Parathyroid adenoma (tissue), 2 donors: Measurements from ENCODE around the gene PTPRN.

Experiments
- H2AFZ ChIP-seq: fragments of 300-600 bp; sonication (generic); one replicate; pipeline ENCODE4 v1.7.0; 2017; ENCODE audit warnings: antibody characterized with exemption, mild to moderate bottlenecking
- H3K27ac ChIP-seq: fragments of 300-600 bp; sonication (generic); one replicate; pipeline ENCODE4 v1.7.0; 2017
- H3K27me3 ChIP-seq: fragments of 300-600 bp; sonication (generic); one replicate; pipeline ENCODE4 v1.7.0; 2017; ENCODE audit warnings: low read length; ENCODE audit not compliant: control insufficient read depth, insufficient read depth
- H3K36me3 ChIP-seq: fragments of 300-600 bp; sonication (generic); one replicate; pipeline ENCODE4 v1.7.0; 2017; ENCODE audit warnings: low read length; ENCODE audit not compliant: control insufficient read depth, insufficient read depth
- H3K4me1 ChIP-seq: fragments of 300-600 bp; sonication (generic); one replicate; pipeline ENCODE4 v1.7.0; 2017; ENCODE audit warnings: control low read depth
- H3K4me2 ChIP-seq: fragments of 300-600 bp; sonication (generic); one replicate; pipeline ENCODE4 v1.7.0; 2017; ENCODE audit warnings: low read length
- H3K4me3 ChIP-seq: fragments of 300-600 bp; sonication (generic); one replicate; pipeline ENCODE4 v1.7.0; 2017; ENCODE audit warnings: low read depth, low read length
- H3K79me2 ChIP-seq: fragments of 300-600 bp; sonication (generic); one replicate; pipeline ENCODE4 v1.7.0; 2017; ENCODE audit warnings: control low read depth
- H3K9ac ChIP-seq: fragments of 300-600 bp; sonication (generic); one replicate; pipeline ENCODE4 v1.7.0; 2017; ENCODE audit warnings: mild to moderate bottlenecking
- H3K9me3 ChIP-seq: fragments of 300-600 bp; sonication (generic); one replicate; pipeline ENCODE4 v1.7.0; 2017; ENCODE audit warnings: low read length; ENCODE audit not compliant: control insufficient read depth
- CTCF ChIP-seq: fragments of 300-600 bp; sonication (generic); IDR thresholded peaks from one replicate; pipeline ENCODE4 v1.7.0; 2017; ENCODE audit warnings: antibody characterized with exemption, mild to moderate bottlenecking
- donor health status: primary hyperparathyroidism.

The PTPRN gene

GRCh38 chr2:219344751-219345430 lies 35.7 kb upstream of the PTPRN start:
- Histone ChIP-seq H3K79me2 (no peaks in the 10 kb centered on the region), H2AFZ (peak overlapping the region; percentile 22), H3K4me3 (no peak overlapping the region), H3K4me2 (no peak overlapping the region), H3K27ac (no peak overlapping the region), H3K9me3 (no peaks in the 10 kb centered on the region), H3K27me3 (no peaks in the 10 kb centered on the region), H3K4me1 (peaks cover 2% of the 10 kb centered on the region), H3K36me3 (no peaks in the 10 kb centered on the region), H3K9ac (no peak overlapping the region)
- no peak for TF ChIP-seq CTCF

GRCh38 chr2:219335373-219335786 lies 26.2 kb upstream of the PTPRN start:
- Histone ChIP-seq H2AFZ (no peak overlapping the region), H3K36me3 (no peaks in the 10 kb centered on the region), H3K27ac (no peak overlapping the region), H3K4me1 (no peaks in the 10 kb centered on the region), H3K27me3 (peaks cover 4% of the 10 kb centered on the region), H3K9me3 (no peaks in the 10 kb centered on the region), H3K4me3 (no peak overlapping the region), H3K79me2 (no peaks in the 10 kb centered on the region), H3K4me2 (no peak overlapping the region), H3K9ac (no peak overlapping the region)
- TF ChIP-seq CTCF, result no peak

- Histone ChIP-seq H3K36me3 (no peaks in the 10 kb centered on the region), H3K4me1 (no peaks in the 10 kb centered on the region), H3K4me3 (no peak overlapping the region), H3K27me3 (peaks cover 4% of the 10 kb centered on the region), H2AFZ (no peak overlapping the region), H3K4me2 (no peak overlapping the region), H3K9ac (no peak overlapping the region), H3K9me3 (no peaks in the 10 kb centered on the region), H3K79me2 (no peaks in the 10 kb centered on the region), H3K27ac (no peak overlapping the region)
- TF ChIP-seq CTCF, result no peak
Measured at GRCh38 chr2:219334076-219334475, 24.9 kb upstream of the PTPRN start.

- no peak for TF ChIP-seq CTCF
- no peak within 1 kb of the TSS for H3K9ac ChIP-seq
- H3K9me3 ChIP-seq, result no peaks in the 10 kb centered on the region
- H3K4me2 ChIP-seq, result no peak within 1 kb of the TSS
- no peaks in the 10 kb centered on the region for H3K79me2 ChIP-seq
- H3K27ac ChIP-seq, result no peak within 1 kb of the TSS
- H3K27me3 ChIP-seq, result peaks cover 4% of the 10 kb centered on the region
- H3K4me1 ChIP-seq, result no peaks in the 10 kb centered on the region
- H2AFZ ChIP-seq, result peak within 1 kb of the TSS; percentile 10
- no peaks in the 10 kb centered on the region for H3K36me3 ChIP-seq
- H3K4me3 ChIP-seq, result no peak within 1 kb of the TSS
Measured at GRCh38 chr2:219332542-219332941, 23.3 kb upstream of the PTPRN start, which contains the start of gene RESP18. Gene RESP18, minus strand, starts transcription at chr2:219332744.

GRCh38 chr2:219331560-219332213 lies 22.5 kb upstream of the PTPRN start:
- Histone ChIP-seq H3K36me3 (no peaks in the 10 kb centered on the region), H3K27me3 (peaks cover 4% of the 10 kb centered on the region), H3K4me2 (no peak overlapping the region), H3K4me3 (no peak overlapping the region), H3K9me3 (no peaks in the 10 kb centered on the region), H2AFZ (no peak overlapping the region), H3K9ac (no peak overlapping the region), H3K27ac (no peak overlapping the region), H3K4me1 (no peaks in the 10 kb centered on the region), H3K79me2 (no peaks in the 10 kb centered on the region)
- no peak for TF ChIP-seq CTCF
